HCT116 (cell line): Measurements from ENCODE around the gene EOMES. TPM values are rescaled to one million over a fixed set of nuclear protein-coding genes. Genes with fewer than 3 reads are reported as not detected.

Experiments used
- ATAC-seq: fragments of 200-7000 bp; cut with Tn5 transposase; 2 replicates; pipeline ENCODE4 v1.9.1; 2020; ENCODE audit warnings: mild to moderate bottlenecking, moderate library complexity
- BruUV-seq: library from RNA; stranded (reverse); fragments of 400-500 nt; replicated peaks from 2 replicates; lab custom pipeline; 2021; lab: Mats Ljungman, UMichigan
- CTCF ChIA-PET: fragments of 300-600 bp; sonication (Branson Sonifier 250); formaldehyde crosslinking; loops from one replicate; lab custom pipeline; 2021; ENCODE audit warnings: antibody characterized with exemption; lab: Charles Lee
- POLR2A ChIA-PET: fragments of 300-600, 350-600 bp; sonication (Branson Sonifier 250); formaldehyde crosslinking; loops from one replicate; lab custom pipeline; 2021; ENCODE audit warnings: antibody characterized with exemption; lab: Charles Lee
- RAD21 ChIA-PET, 2 experiments: fragments of 300-600 bp; sonication (Branson Sonifier 250); formaldehyde crosslinking; loops; one replicate each; lab custom pipeline; 2023; ENCODE audit warnings: low total read pairs in 2 of 2; ENCODE audit not compliant: uncharacterized antibody in 2 of 2, unreplicated experiment in 2 of 2, low non-redundant PET in 1 of 2; lab: Charles Lee
- DNase-seq: peaks from one replicate; pipeline ENCODE4 v3.0.0-alpha.2; 2010; ENCODE audit warnings: low read depth, low spot score
- H2AFZ ChIP-seq: fragments of 200-600 bp; shearing (Covaris generic), sonication (generic); 2 replicates; pipeline ENCODE4 v1.6.1; 2017; ENCODE audit warnings: low read depth, mixed run types, mixed read lengths, antibody characterized with exemption, low read length; ENCODE audit not compliant: poor library complexity, severe bottlenecking
- H3K27ac ChIP-seq: 2 replicates; pipeline ENCODE4 v1.5.1; 2012; ENCODE audit warnings: low read depth, low read length
- H3K27me3 ChIP-seq: fragments of 200-600 bp; sonication (generic); 2 replicates; pipeline ENCODE4 v1.6.1; 2016; ENCODE audit warnings: mixed run types, low read length, mixed read lengths; ENCODE audit not compliant: insufficient read depth
- H3K36me3 ChIP-seq, 2 experiments: fragments of 200-500 bp in 1 of 2; fragments of 200-600 bp in 1 of 2; sonication (Bioruptor generic) in 1 of 2; sonication (generic) in 1 of 2; 2 replicates each; pipeline versions ENCODE4 v1.5.1 to v1.6.1; 2014 to 2016; ENCODE audit warnings: low read length in 2 of 2, inconsistent platforms in 1 of 2, mixed read lengths in 1 of 2, mixed run types in 1 of 2; ENCODE audit not compliant: insufficient read depth in 2 of 2, control insufficient read depth in 1 of 2
- H3K4me1 ChIP-seq, 2 experiments: fragments of 200-600 bp in 1 of 2; sonication (generic) in 1 of 2; 2 replicates each; pipeline versions ENCODE4 v1.5.1 to v1.6.1; 2012 to 2017; ENCODE audit warnings: low read length in 2 of 2, inconsistent platforms in 1 of 2, mild to moderate bottlenecking in 1 of 2, mixed read lengths in 1 of 2, mixed run types in 1 of 2, moderate library complexity in 1 of 2; ENCODE audit not compliant: insufficient read depth in 2 of 2, control insufficient read depth in 1 of 2
- H3K4me2 ChIP-seq: fragments of 200-600 bp; sonication (generic); 2 replicates; pipeline ENCODE4 v1.6.1; 2017; ENCODE audit warnings: mixed run types, low read length, mixed read lengths
- H3K4me3 ChIP-seq, 2 experiments: fragments of 200-600 bp in 1 of 2; sonication (generic) in 1 of 2; replicated peaks in 1 of 2; 2 replicates each; pipeline ENCODE4 v1.5.1; 2011 to 2016; ENCODE audit warnings: low read length in 2 of 2, control low read depth in 1 of 2, low read depth in 1 of 2, mild to moderate bottlenecking in 1 of 2, mixed read lengths in 1 of 2, mixed run types in 1 of 2
- H3K79me2 ChIP-seq: fragments of 200-600 bp; sonication (generic); 2 replicates; pipeline ENCODE4 v1.6.1; 2017; ENCODE audit warnings: mild to moderate bottlenecking, mixed run types, low read length, moderate library complexity, mixed read lengths; ENCODE audit not compliant: insufficient read depth
- H3K9ac ChIP-seq: fragments of 200-600 bp; sonication (generic); 2 replicates; pipeline ENCODE4 v1.6.1; 2016; ENCODE audit warnings: low read length, mixed read lengths
- H3K9me2 ChIP-seq: fragments of 200-600 bp; sonication (generic), shearing (Covaris generic); 2 replicates; pipeline ENCODE4 v1.6.1; 2017; ENCODE audit warnings: mixed run types, mild to moderate bottlenecking, moderate library complexity; ENCODE audit not compliant: insufficient read depth
- H3K9me3 ChIP-seq, 2 experiments: fragments of 200-500 bp in 1 of 2; fragments of 200-600 bp in 1 of 2; sonication (Bioruptor generic) in 1 of 2; sonication (generic) in 1 of 2; 2 replicates each; pipeline ENCODE4 v1.6.1; 2014 to 2017; ENCODE audit warnings: low read length in 2 of 2, mixed read lengths in 2 of 2, inconsistent platforms in 1 of 2, low read depth in 1 of 2, mild to moderate bottlenecking in 1 of 2, mixed run types in 1 of 2, moderate library complexity in 1 of 2; ENCODE audit not compliant: control insufficient read depth in 1 of 2, insufficient read depth in 1 of 2
- H4K20me1 ChIP-seq: fragments of 200-600 bp; sonication (generic), shearing (Covaris generic); 2 replicates; pipeline ENCODE4 v1.6.1; 2017; ENCODE audit warnings: mixed run types, mild to moderate bottlenecking, moderate library complexity; ENCODE audit not compliant: insufficient read depth
- CBX3 ChIP-seq: IDR thresholded peaks from 2 replicates; pipeline ENCODE4 v1.6.1; 2012; ENCODE audit warnings: low read depth
- CTCF ChIP-seq, 3 experiments: fragments of 200-600 bp in 1 of 3; sonication (generic) in 1 of 3; IDR thresholded peaks in 2 of 3; conservative IDR thresholded peaks in 1 of 3; 2 replicates each; pipeline ENCODE4 v1.5.1; 2012 to 2017; ENCODE audit warnings: low read depth in 2 of 3, low read length in 2 of 3, antibody characterized with exemption in 1 of 3, borderline replicate concordance in 1 of 3, control low read depth in 1 of 3, mild to moderate bottlenecking in 1 of 3, mixed read lengths in 1 of 3, mixed run types in 1 of 3, moderate library complexity in 1 of 3; ENCODE audit not compliant: insufficient read depth in 1 of 3
- ELF1 ChIP-seq: IDR thresholded peaks from 2 replicates; pipeline ENCODE4 v1.6.1; 2012; ENCODE audit warnings: low read depth, borderline replicate concordance
- EZH2 ChIP-seq: fragments of 200-600 bp; sonication (generic); IDR thresholded peaks from 2 replicates; pipeline ENCODE4 v1.6.1; 2017; ENCODE audit warnings: antibody characterized with exemption, mixed run types
- EZH2phosphoT487 ChIP-seq: fragments of 200-600 bp; IDR thresholded peaks from 2 replicates; pipeline ENCODE4 v1.6.1; 2018; ENCODE audit warnings: antibody characterized with exemption, borderline replicate concordance
- FOSL1 ChIP-seq: IDR thresholded peaks from 2 replicates; pipeline ENCODE4 v1.6.1; 2012; ENCODE audit warnings: low read depth
- JUND ChIP-seq: IDR thresholded peaks from 2 replicates; pipeline ENCODE4 v1.6.1; 2012
- POLR2A ChIP-seq: IDR thresholded peaks from 2 replicates; pipeline ENCODE4 v1.7.0; 2011; ENCODE audit warnings: borderline replicate concordance; ENCODE audit not compliant: insufficient read depth, insufficient read length; ENCODE audit errors: extremely low read depth
- POLR2AphosphoS5 ChIP-seq: IDR thresholded peaks from 2 replicates; pipeline ENCODE4 v1.6.1; 2011; ENCODE audit warnings: mild to moderate bottlenecking, low read depth, low read length, moderate library complexity
- RAD21 ChIP-seq: IDR thresholded peaks from 2 replicates; pipeline ENCODE4 v1.6.1; 2012; ENCODE audit warnings: low read depth, mild to moderate bottlenecking
- SIN3A ChIP-seq: IDR thresholded peaks from 2 replicates; pipeline ENCODE4 v1.6.1; 2012; ENCODE audit warnings: low read depth
- SP1 ChIP-seq: IDR thresholded peaks from 2 replicates; pipeline ENCODE4 v1.6.1; 2012; ENCODE audit warnings: low read depth
- SRF ChIP-seq: IDR thresholded peaks from 2 replicates; pipeline ENCODE4 v1.6.1; 2012; ENCODE audit warnings: low read depth
- TCF7L2 ChIP-seq: IDR thresholded peaks from 2 replicates; pipeline ENCODE4 v1.7.0; 2011; ENCODE audit warnings: borderline replicate concordance, inconsistent platforms; ENCODE audit not compliant: insufficient read depth, insufficient read length; ENCODE audit errors: extremely low read depth
- YY1 ChIP-seq: IDR thresholded peaks from 2 replicates; pipeline ENCODE4 v1.6.1; 2011; ENCODE audit warnings: low read length, low read depth, moderate library complexity, mild to moderate bottlenecking; ENCODE audit not compliant: insufficient replicate concordance; ENCODE audit errors: extremely low read depth
- ZBTB33 ChIP-seq: IDR thresholded peaks from 2 replicates; pipeline ENCODE4 v1.6.1; 2011; ENCODE audit warnings: mild to moderate bottlenecking, low read length, moderate library complexity; ENCODE audit not compliant: insufficient replicate concordance; ENCODE audit errors: extremely low read depth
- ZFX ChIP-seq: fragments of 450-650 bp; IDR thresholded peaks from 2 replicates; pipeline ENCODE4 v1.6.1; 2017
- intact Hi-C: fragments of 100-400 bp; cut with micrococcal nuclease; formaldehyde crosslinking; loops from 2 replicates; pipeline ENCODE4 v1.10.0; 2022
- total RNA-seq: library from RNA; stranded (reverse); gene quantifications from one replicate; pipeline ENCODE4 v1.2.1, GENCODE V29; 2021; ENCODE audit not compliant: unreplicated experiment
- TF ChIP-seq, protein P1 (sequence below): IDR thresholded peaks from 2 replicates; pipeline ENCODE4 v1.6.1; 2012

EOMES gene
- total RNA-seq, 1 experiment from 2014 or later, result 1.4 TPM

- TF ChIP-seq FOSL1 (no peak), CBX3 (no peak), SRF (no peak), YY1 (no peak), EZH2phosphoT487 (no peak), ZFX (no peak), CTCF (IDR thresholded peaks at IDR 0.05 in 2 of 3, conservative IDR thresholded peaks at IDR 0.05 in 1 of 3; ENCODE audit: borderline replicate concordance in 1 of 3, insufficient read depth in 1 of 3, low read depth in 2 of 3, low read length in 2 of 3) (no peak; a peak in 1 of 6 replicates), TCF7L2 (no peak), JUND (no peak), POLR2A (no peak), ZBTB33 (no peak), SP1 (no peak), RAD21 (no peak), ELF1 (no peak), EZH2 (no peak), SIN3A (no peak), POLR2AphosphoS5 (no peak)
- TF ChIP-seq, protein P1, sequence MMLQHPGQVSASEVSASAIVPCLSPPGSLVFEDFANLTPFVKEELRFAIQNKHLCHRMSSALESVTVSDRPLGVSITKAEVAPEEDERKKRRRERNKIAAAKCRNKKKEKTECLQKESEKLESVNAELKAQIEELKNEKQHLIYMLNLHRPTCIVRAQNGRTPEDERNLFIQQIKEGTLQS, result no peak
- no peaks in the 10 kb centered on the region for H4K20me1 ChIP-seq
- no peak overlapping the region for H2AFZ ChIP-seq
- ChIA-PET RAD21 (no interaction called here), POLR2A (no interaction called here), CTCF (no interaction called here)
- BruUV-seq, result no TSS peak
- no peaks in the 10 kb centered on the region for H3K79me2 ChIP-seq
- intact Hi-C loops, result no loop called here
- H3K9me2 ChIP-seq, result no peaks in the 10 kb centered on the region
- no peaks in the 10 kb centered on the region for H3K27me3 ChIP-seq
- no peak for DNase-seq
- H3K9me3 ChIP-seq, result no peaks in the 10 kb centered on the region
- no peaks in the 10 kb centered on the region for H3K36me3 ChIP-seq
- no peak overlapping the region for H3K9ac ChIP-seq
- H3K4me1 ChIP-seq, result no peaks in the 10 kb centered on the region
- no peak overlapping the region for H3K4me3 ChIP-seq
- no peak overlapping the region for H3K27ac ChIP-seq
- no peak for ATAC-seq
- H3K4me2 ChIP-seq, result no peak overlapping the region
Observed at GRCh38 chr3:27746838-27747237, 24.7 kb upstream of the EOMES start.
